A549 (cell line): ENCODE measurements around the gene PRSS57. TPM values are rescaled to one million over a fixed set of nuclear protein-coding genes. Genes with fewer than 3 reads are reported as not detected.

Source experiments
- ATAC-seq, 2 experiments: fragments of 200-7000 bp in 1 of 2; fragments of >200 bp in 1 of 2; cut with Nextera tagmentation in 1 of 2; cut with Tn5 transposase in 1 of 2; 3 replicates each; pipeline versions ENCODE4 v1.8.0 to v1.9.1; 2018 to 2020; ENCODE audit warnings: mild to moderate bottlenecking in 1 of 2, moderate library complexity in 1 of 2
- CTCF ChIA-PET: fragments of 300-600 bp; sonication (Branson Sonifier 250); formaldehyde crosslinking; extraction: SDS; loops from one replicate; lab custom pipeline; 2021; ENCODE audit warnings: antibody characterized with exemption, inconsistent platforms; lab: Yijun Ruan, JAX
- POLR2A ChIA-PET: fragments of 350-600 bp; formaldehyde crosslinking; extraction: SDS; loops from one replicate; lab custom pipeline; 2021; ENCODE audit warnings: antibody characterized with exemption, inconsistent platforms; lab: Yijun Ruan, JAX
- DNase-seq, 2 experiments: peaks; one replicate each; pipeline versions ENCODE4 v3.0.0 to v3.0.0-alpha.2; 2011 to 2016; ENCODE audit warnings: low read depth in 1 of 2, low spot score in 1 of 2
- FAIRE-seq: peaks from 2 replicates; lab custom pipeline; 2011; peaks lifted over from hg19 to GRCh38; lab: Jason Lieb, UNC
- H3K27ac ChIP-seq, 2 experiments: fragments of >200 bp; sonication (Bioruptor Twin); formaldehyde crosslinking; 3 replicates each; pipeline ENCODE4 v1.5.1; 2016 to 2017
- H3K4me1 ChIP-seq: fragments of >200 bp; sonication (Bioruptor Twin); formaldehyde crosslinking; 3 replicates; pipeline ENCODE4 v1.6.1; 2016
- H3K4me2 ChIP-seq: fragments of >200 bp; sonication (Bioruptor Twin); formaldehyde crosslinking; 3 replicates; pipeline ENCODE4 v1.6.1; 2016
- H3K4me3 ChIP-seq: fragments of >200 bp; sonication (Bioruptor Twin); formaldehyde crosslinking; 3 replicates; pipeline ENCODE4 v1.5.1; 2016
- H3K9me3 ChIP-seq: fragments of >200 bp; sonication (Bioruptor Twin); formaldehyde crosslinking; 3 replicates; pipeline ENCODE4 v1.6.1; 2016
- CEBPB ChIP-seq, 2 experiments: fragments of >200 bp in 1 of 2; sonication (Bioruptor Twin) in 1 of 2; formaldehyde crosslinking in 1 of 2; IDR thresholded peaks; 2 replicates each; pipeline ENCODE4 v1.6.1; 2012 to 2016
- CHD4 ChIP-seq: fragments of 200-600 bp; sonication (generic); IDR thresholded peaks from 2 replicates; pipeline ENCODE4 v1.6.1; 2016; ENCODE audit warnings: antibody characterized with exemption, mild to moderate bottlenecking, borderline replicate concordance
- EHMT2 ChIP-seq: fragments of 200-600 bp; sonication (generic); IDR thresholded peaks from 2 replicates; pipeline ENCODE4 v1.6.1; 2016; ENCODE audit warnings: antibody characterized with exemption, low read depth, mild to moderate bottlenecking, moderate library complexity
- ELK1 ChIP-seq: fragments of 150-350 bp; IDR thresholded peaks from 2 replicates; pipeline ENCODE4 v1.6.1; 2014; ENCODE audit warnings: low read depth, mild to moderate bottlenecking, low read length
- EP300 ChIP-seq, 2 experiments: fragments of >200 bp; sonication (Bioruptor Twin); formaldehyde crosslinking; IDR thresholded peaks; 2 replicates in 1 of 2; 3 replicates in 1 of 2; pipeline ENCODE4 v1.6.1; 2016 to 2017
- ESRRA ChIP-seq: fragments of 150-350 bp; IDR thresholded peaks from 2 replicates; pipeline ENCODE4 v1.6.1; 2014; ENCODE audit warnings: mild to moderate bottlenecking, low read length, borderline replicate concordance
- FOSB ChIP-seq: fragments of 250-450 bp; sonication (Bioruptor Pico); IDR thresholded peaks from 2 replicates; pipeline ENCODE4 v1.5.0; 2020; ENCODE audit warnings: mild to moderate bottlenecking, moderate library complexity
- FOXS1 ChIP-seq: fragments of 250-450 bp; sonication (Bioruptor Pico); IDR thresholded peaks from 2 replicates; pipeline ENCODE4 v1.5.0; 2020; ENCODE audit warnings: mild to moderate bottlenecking, moderate library complexity
- HDAC2 ChIP-seq: fragments of 200-600 bp; sonication (generic); IDR thresholded peaks from 2 replicates; pipeline ENCODE4 v1.6.1; 2016
- HEYL ChIP-seq: fragments of 250-450 bp; sonication (Bioruptor Pico); IDR thresholded peaks from 2 replicates; pipeline ENCODE4 v1.8.0; 2021; ENCODE audit warnings: mild to moderate bottlenecking, moderate library complexity
- HMGXB4 ChIP-seq: fragments of 250-450 bp; sonication (Bioruptor Pico); IDR thresholded peaks from 2 replicates; pipeline ENCODE4 v1.5.0; 2021; ENCODE audit warnings: mild to moderate bottlenecking, moderate library complexity, borderline replicate concordance
- MAFK ChIP-seq: fragments of 450-650 bp; IDR thresholded peaks from 2 replicates; pipeline ENCODE4 v1.6.1; 2014; ENCODE audit not compliant: partially characterized antibody
- MAZ ChIP-seq: fragments of 150-350 bp; IDR thresholded peaks from 2 replicates; pipeline ENCODE4 v1.6.1; 2014; ENCODE audit warnings: antibody characterized with exemption, low read depth, low read length, borderline replicate concordance
- MYC ChIP-seq: IDR thresholded peaks from 2 replicates; pipeline ENCODE4 v1.6.1; 2012; ENCODE audit warnings: mild to moderate bottlenecking, inconsistent platforms, low read length, improper control_type of control experiment, borderline replicate concordance
- PHF8 ChIP-seq: fragments of 200-600 bp; sonication (generic); IDR thresholded peaks from 2 replicates; pipeline ENCODE4 v1.6.1; 2016; ENCODE audit warnings: low read depth, mild to moderate bottlenecking, antibody characterized with exemption, moderate library complexity, borderline replicate concordance
- POLR2AphosphoS2 ChIP-seq: conservative IDR thresholded peaks from 2 replicates; pipeline ENCODE4 v1.6.1; 2012; ENCODE audit warnings: low read length, improper control_type of control experiment, inconsistent platforms
- RFX5 ChIP-seq: fragments of 450-650 bp; IDR thresholded peaks from 2 replicates; pipeline ENCODE4 v1.7.1; 2014; ENCODE audit warnings: antibody characterized with exemption, mild to moderate bottlenecking, moderate library complexity
- SMC3 ChIP-seq: fragments of >200 bp; sonication (Bioruptor Twin); formaldehyde crosslinking; IDR thresholded peaks from 3 replicates; pipeline ENCODE4 v1.6.1; 2018; ENCODE audit warnings: inconsistent platforms
- TFCP2L1 ChIP-seq: fragments of 250-450 bp; sonication (Bioruptor Pico); IDR thresholded peaks from 2 replicates; pipeline ENCODE4 v1.5.0; 2021; ENCODE audit warnings: mild to moderate bottlenecking
- TP53 ChIP-seq: fragments of 250-450 bp; sonication (Bioruptor Pico); IDR thresholded peaks from 2 replicates; pipeline ENCODE4 v1.5.0; 2021; ENCODE audit warnings: mild to moderate bottlenecking, moderate library complexity
- ZC3H11A ChIP-seq: fragments of 450-650 bp; IDR thresholded peaks from 2 replicates; pipeline ENCODE4 v1.6.1; 2014; ENCODE audit warnings: antibody characterized with exemption, mild to moderate bottlenecking
- ZFP36 ChIP-seq: fragments of 450-650 bp; IDR thresholded peaks from 2 replicates; pipeline ENCODE4 v1.6.1; 2014; ENCODE audit warnings: borderline replicate concordance; ENCODE audit not compliant: partially characterized antibody
- ZNF302 ChIP-seq: fragments of 250-450 bp; sonication (Bioruptor Pico); IDR thresholded peaks from 2 replicates; pipeline ENCODE4 v1.9.0; 2021; ENCODE audit warnings: inconsistent platforms, mild to moderate bottlenecking, moderate library complexity
- WGBS: methylation state at CpG from one replicate; pipeline ENCODE4 v1.1.6; 2017; ENCODE audit errors: missing lambda C conversion rate; 5-methylcytosine and 5-hydroxymethylcytosine counted together
- polyA plus RNA-seq, 4 experiments: library from polyadenylated mRNA; depleted of rRNA in 3 of 4; stranded (reverse); fragments of >200 nt; fragmentation: RNase III in 1 of 4; extraction: RNeasy Plus Mini Kit Qiagen cat#74134 plus additional on column Dnase treatment in 1 of 4; gene quantifications; 2 replicates in 3 of 4; 3 replicates in 1 of 4; pipeline ENCODE4 v1.2.3, GENCODE V29; 2011 to 2017
- TF ChIP-seq, protein P1 (sequence below): IDR thresholded peaks from 2 replicates; pipeline ENCODE4 v1.6.1; 2012
- TF ChIP-seq, protein P2 (sequence below): fragments of >200 bp; sonication (Bioruptor Twin); formaldehyde crosslinking; IDR thresholded peaks from 3 replicates; pipeline ENCODE4 v1.5.1; 2016

The PRSS57 gene
- polyA plus RNA-seq, 2 of the 4 experiments (the other 2 are of a cell fraction): 0.10 TPM; not detected in 1

- no peak for FAIRE-seq
- TF ChIP-seq, protein P1, sequence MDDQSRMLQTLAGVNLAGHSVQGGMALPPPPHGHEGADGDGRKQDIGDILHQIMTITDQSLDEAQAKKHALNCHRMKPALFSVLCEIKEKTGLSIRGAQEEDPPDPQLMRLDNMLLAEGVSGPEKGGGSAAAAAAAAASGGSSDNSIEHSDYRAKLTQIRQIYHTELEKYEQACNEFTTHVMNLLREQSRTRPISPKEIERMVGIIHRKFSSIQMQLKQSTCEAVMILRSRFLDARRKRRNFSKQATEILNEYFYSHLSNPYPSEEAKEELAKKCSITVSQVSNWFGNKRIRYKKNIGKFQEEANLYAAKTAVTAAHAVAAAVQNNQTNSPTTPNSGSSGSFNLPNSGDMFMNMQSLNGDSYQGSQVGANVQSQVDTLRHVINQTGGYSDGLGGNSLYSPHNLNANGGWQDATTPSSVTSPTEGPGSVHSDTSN: no peak
- TF ChIP-seq MAFK (no peak), ESRRA (no peak), EHMT2 (no peak), HEYL (CRISPR knock-in tag) (no peak), HMGXB4 (CRISPR knock-in tag) (no peak), PHF8 (no peak), RFX5 (no peak), EP300 (IDR thresholded peaks at IDR 0.05) (no peak), ZFP36 (no peak), FOXS1 (no peak), CEBPB (IDR thresholded peaks at IDR 0.05) (no peak), MYC (no peak), TFCP2L1 (CRISPR knock-in tag) (no peak)
- TF ChIP-seq, protein P2, sequence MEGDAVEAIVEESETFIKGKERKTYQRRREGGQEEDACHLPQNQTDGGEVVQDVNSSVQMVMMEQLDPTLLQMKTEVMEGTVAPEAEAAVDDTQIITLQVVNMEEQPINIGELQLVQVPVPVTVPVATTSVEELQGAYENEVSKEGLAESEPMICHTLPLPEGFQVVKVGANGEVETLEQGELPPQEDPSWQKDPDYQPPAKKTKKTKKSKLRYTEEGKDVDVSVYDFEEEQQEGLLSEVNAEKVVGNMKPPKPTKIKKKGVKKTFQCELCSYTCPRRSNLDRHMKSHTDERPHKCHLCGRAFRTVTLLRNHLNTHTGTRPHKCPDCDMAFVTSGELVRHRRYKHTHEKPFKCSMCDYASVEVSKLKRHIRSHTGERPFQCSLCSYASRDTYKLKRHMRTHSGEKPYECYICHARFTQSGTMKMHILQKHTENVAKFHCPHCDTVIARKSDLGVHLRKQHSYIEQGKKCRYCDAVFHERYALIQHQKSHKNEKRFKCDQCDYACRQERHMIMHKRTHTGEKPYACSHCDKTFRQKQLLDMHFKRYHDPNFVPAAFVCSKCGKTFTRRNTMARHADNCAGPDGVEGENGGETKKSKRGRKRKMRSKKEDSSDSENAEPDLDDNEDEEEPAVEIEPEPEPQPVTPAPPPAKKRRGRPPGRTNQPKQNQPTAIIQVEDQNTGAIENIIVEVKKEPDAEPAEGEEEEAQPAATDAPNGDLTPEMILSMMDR: no peak
- TF ChIP-seq, all 56 proteins: peak for 0
- no peak for DNase-seq
- CTCF ChIA-PET: interaction anchor here (0.7 to 2.4 kb wide), 8 partner anchors 8 to 149 kb away, joined by 3 to 12 read pairs (median 4); partner anchors contain the start of gene PALM
- Histone ChIP-seq H3K9me3 (no peaks in the 10 kb centered on the region), H3K4me2 (no peak overlapping the region), H3K27ac (no peak overlapping the region; a peak in 1 of 6 replicates), H3K4me1 (0 out of 3 replicates have a peak, but pooled peaks cover 4% of the 10 kb centered on the region), H3K4me3 (no peak overlapping the region)
- 85% methylated on average over 23 of the region's 24 CpGs for WGBS
- POLR2A ChIA-PET: no interaction called here
- no peak for ATAC-seq
Measured at GRCh38 chr19:732148-733069, 37.2 kb upstream of the PRSS57 start.

DNA sequence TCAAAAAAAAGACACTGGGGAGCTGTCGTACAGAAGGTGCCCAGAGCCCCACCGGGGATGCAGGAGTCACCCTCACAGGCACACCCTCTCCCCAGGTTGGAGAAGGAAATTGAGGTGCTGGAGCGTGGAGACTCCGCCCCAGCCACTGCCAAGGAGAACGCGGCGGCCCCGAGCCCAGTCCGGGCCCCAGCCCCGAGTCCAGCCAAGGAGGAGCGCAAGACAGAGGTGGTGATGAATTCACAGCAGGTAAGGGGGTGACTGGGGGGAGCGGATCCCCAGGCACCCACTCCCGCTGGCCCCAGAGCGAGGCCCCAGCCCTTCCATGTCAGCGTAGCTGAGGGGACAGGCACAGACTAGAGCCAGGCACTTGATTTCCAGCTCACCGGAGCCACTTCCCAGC is 35.7 kb upstream of the PRSS57 start:
- Histone ChIP-seq H3K4me2 (no peak overlapping the region), H3K4me3 (no peak overlapping the region), H3K9me3 (no peaks in the 10 kb centered on the region), H3K27ac (no peak overlapping the region), H3K4me1 (0 out of 3 replicates have a peak, but pooled peaks cover 4% of the 10 kb centered on the region)
- TF ChIP-seq FOSB (no peak), SMC3 (no peak), ZC3H11A (no peak), POLR2AphosphoS2 (no peak), MAFK (no peak), ZNF302 (CRISPR knock-in tag) (no peak), HDAC2 (no peak), RFX5 (no peak), CHD4 (no peak), MAZ (no peak), TP53 (no peak), ELK1 (no peak)
- 88% methylated on average over 11 of the region's 16 CpGs for WGBS
- FAIRE-seq: no peak
- no peak for ATAC-seq
- ChIA-PET POLR2A (no interaction called here), CTCF (interaction anchor here (0.9 to 1.5 kb wide), 4 partner anchors 10 to 142 kb away, joined by 3 to 6 read pairs (median 3); no protein-coding TSS in a partner anchor)
- no peak for DNase-seq
